GM23248 (cell line): ENCODE data around the gene USP46. TPM values are rescaled to one million over a fixed set of nuclear protein-coding genes. Genes with fewer than 3 reads are reported as not detected.

Experiments
- DNase-seq: peaks from one replicate; pipeline ENCODE4 v3.0.0-alpha.2; 2015
- H2AFZ ChIP-seq: fragments of 200-600 bp; sonication (generic); 2 replicates; pipeline ENCODE4 v1.6.1; 2016; ENCODE audit warnings: antibody characterized with exemption
- H3F3A ChIP-seq: fragments of 200-600 bp; sonication (generic); 2 replicates; pipeline ENCODE4 v1.6.1; 2016; ENCODE audit warnings: mild to moderate bottlenecking, antibody characterized with exemption, mixed run types; ENCODE audit not compliant: insufficient read depth
- H3K27ac ChIP-seq: fragments of 200-600 bp; sonication (generic); 2 replicates; pipeline ENCODE4 v1.5.1; 2016; ENCODE audit warnings: mild to moderate bottlenecking
- H3K27me3 ChIP-seq: fragments of 200-600 bp; sonication (generic); replicated peaks from 2 replicates; pipeline ENCODE4 v1.6.1; 2016; ENCODE audit warnings: mild to moderate bottlenecking; ENCODE audit not compliant: insufficient read depth
- H3K36me3 ChIP-seq: fragments of 200-600 bp; sonication (generic); 2 replicates; pipeline ENCODE4 v1.6.1; 2016; ENCODE audit warnings: low read depth, mild to moderate bottlenecking
- H3K4me1 ChIP-seq: fragments of 200-600 bp; sonication (generic); 2 replicates; pipeline ENCODE4 v1.6.1; 2016; ENCODE audit warnings: mild to moderate bottlenecking; ENCODE audit not compliant: insufficient read depth
- H3K4me2 ChIP-seq: fragments of 200-600 bp; sonication (generic); one replicate; pipeline ENCODE4 v1.6.1; 2016; ENCODE audit warnings: mild to moderate bottlenecking; ENCODE audit not compliant: unreplicated experiment
- H3K4me3 ChIP-seq: fragments of 200-600 bp; sonication (generic); 2 replicates; pipeline ENCODE4 v1.5.1; 2016; ENCODE audit warnings: mild to moderate bottlenecking
- H3K79me2 ChIP-seq: fragments of 200-600 bp; sonication (generic); 2 replicates; pipeline ENCODE4 v1.6.1; 2016; ENCODE audit warnings: mild to moderate bottlenecking; ENCODE audit not compliant: insufficient read depth
- H3K9ac ChIP-seq: fragments of 200-600 bp; sonication (generic); 2 replicates; pipeline ENCODE4 v1.6.1; 2016; ENCODE audit warnings: mild to moderate bottlenecking
- H3K9me2 ChIP-seq: fragments of 200-600 bp; sonication (generic); 2 replicates; pipeline ENCODE4 v1.6.1; 2016; ENCODE audit warnings: mixed run types, mild to moderate bottlenecking, moderate library complexity; ENCODE audit not compliant: insufficient read depth
- H3K9me3 ChIP-seq: fragments of 200-600 bp; sonication (generic); one replicate; pipeline ENCODE4 v1.6.1; 2017; ENCODE audit warnings: low read depth
- H4K20me1 ChIP-seq: fragments of 200-600 bp; sonication (generic); 2 replicates; pipeline ENCODE4 v1.6.0; 2016; ENCODE audit not compliant: insufficient read depth
- EZH2 ChIP-seq: fragments of 200-600 bp; sonication (generic); IDR thresholded peaks from 2 replicates; pipeline ENCODE4 v1.6.1; 2018; ENCODE audit warnings: antibody characterized with exemption, mild to moderate bottlenecking; ENCODE audit not compliant: insufficient read depth, poor library complexity, severe bottlenecking
- EZH2phosphoT487 ChIP-seq: fragments of 200-600 bp; sonication (generic); IDR thresholded peaks from 2 replicates; pipeline ENCODE4 v1.6.1; 2018; ENCODE audit warnings: antibody characterized with exemption, moderate library complexity, mild to moderate bottlenecking, low read depth; ENCODE audit not compliant: insufficient read depth
- WGBS, 2 experiments: methylation state at CpG; one replicate each; pipeline ENCODE4 v1.1.6; 2015 to 2017; ENCODE audit warnings: low lambda C conversion rate in 2 of 2, low coverage in 1 of 2; ENCODE audit errors: missing lambda C conversion rate in 2 of 2; 5-methylcytosine and 5-hydroxymethylcytosine counted together
- in situ Hi-C: fragments of 300-500 bp; cut with MboI; formaldehyde crosslinking; loops from 2 replicates; pipeline ENCODE4 v1.15.0; 2020
- polyA plus RNA-seq: library from polyadenylated mRNA; unstranded; fragments of >200 nt; fragmentation: Nextera tagmentation; extraction: Ambion mirVana; gene quantifications from 2 replicates; pipeline ENCODE4 v1.2.1, GENCODE V29; 2016
- total RNA-seq: library from RNA; depleted of rRNA; stranded (reverse); fragments of >200 nt; shearing (Covaris generic); gene quantifications from 2 replicates; pipeline ENCODE4 v1.2.3, GENCODE V29; 2014

Gene USP46
- total and polyA plus RNA-seq, 2 experiments from 2014 or later: 9.4 to 11.3 TPM

- Histone ChIP-seq H3K27ac (no peak overlapping the region), H3K79me2 (no peaks in the 10 kb centered on the region), H3K4me3 (no peak overlapping the region), H4K20me1 (no peaks in the 10 kb centered on the region), H3K9me2 (no peaks in the 10 kb centered on the region), H3K36me3 (no peaks in the 10 kb centered on the region), H3K4me1 (no peaks in the 10 kb centered on the region), H3K4me2 (no peak overlapping the region), H3K9ac (no peak overlapping the region), H2AFZ (no peak overlapping the region), H3F3A (no peaks in the 10 kb centered on the region), H3K27me3 (no peaks in the 10 kb centered on the region), H3K9me3 (no peaks in the 10 kb centered on the region)
- in situ Hi-C loops: no loop called here
- 28 to 29% methylated on average over 1 of the region's 1 CpG for WGBS, 2 experiments
- TF ChIP-seq EZH2 (no peak), EZH2phosphoT487 (no peak)
- DNase-seq: no peak
These were observed 25.8 kb upstream of the USP46 start for GRCh38 chr4:52684896-52685295.

DNA sequence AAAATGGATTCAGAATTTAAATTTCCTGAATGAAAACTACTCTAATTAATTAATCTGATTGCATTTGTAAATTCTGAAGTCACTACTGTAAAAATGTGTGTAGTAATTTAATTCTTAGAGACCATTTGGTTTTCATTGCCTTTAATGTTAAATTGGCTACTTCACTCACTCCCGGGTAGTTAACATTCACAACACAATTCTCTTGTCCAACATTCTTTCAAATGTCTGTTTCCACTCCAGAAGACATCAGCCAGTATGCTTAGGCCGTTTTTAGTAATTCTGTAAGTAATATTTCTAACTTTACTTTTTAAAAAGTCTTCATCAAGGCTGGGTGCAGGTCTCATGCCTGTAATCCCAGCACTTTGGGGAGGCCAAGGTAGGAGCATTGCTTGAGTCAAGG lies 21.3 kb upstream of the USP46 start:
- Histone ChIP-seq H3K4me2 (no peak overlapping the region), H3F3A (no peaks in the 10 kb centered on the region), H3K27me3 (no peaks in the 10 kb centered on the region), H4K20me1 (no peaks in the 10 kb centered on the region), H3K9me3 (no peaks in the 10 kb centered on the region), H3K4me1 (no peaks in the 10 kb centered on the region), H3K9ac (no peak overlapping the region), H3K27ac (no peak overlapping the region), H3K79me2 (no peaks in the 10 kb centered on the region), H2AFZ (no peak overlapping the region), H3K4me3 (no peak overlapping the region), H3K9me2 (no peaks in the 10 kb centered on the region), H3K36me3 (no peaks in the 10 kb centered on the region)
- in situ Hi-C loops: no loop called here
- TF ChIP-seq EZH2: no peak
- TF ChIP-seq EZH2phosphoT487: no peak
- WGBS, 2 experiments: 4 to 5% methylated on average over 2 of the region's 2 CpGs
- no peak for DNase-seq

DNA sequence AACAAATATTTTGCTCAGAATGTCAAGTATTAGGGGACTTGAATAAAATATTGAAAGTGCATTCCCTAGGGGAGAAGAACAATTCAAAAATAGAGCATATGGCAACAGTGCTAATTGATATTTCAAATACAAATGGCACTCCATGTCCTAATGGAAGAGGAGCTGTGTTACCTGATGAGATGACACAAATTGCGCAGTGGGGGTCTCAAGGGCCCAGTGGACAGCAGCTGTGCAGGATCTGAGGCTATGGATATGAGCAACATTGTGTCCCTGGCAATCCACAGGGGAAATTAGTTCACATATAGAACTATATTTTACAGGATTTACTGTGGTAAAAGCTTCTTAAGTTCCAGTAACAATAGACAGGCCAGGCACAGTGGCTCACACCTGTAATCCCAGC lies 17.4 kb upstream of the USP46 start:
- Histone ChIP-seq H2AFZ (no peak overlapping the region), H3K27ac (no peak overlapping the region), H3K4me1 (no peaks in the 10 kb centered on the region), H3F3A (no peaks in the 10 kb centered on the region), H3K4me3 (no peak overlapping the region), H3K9me2 (no peaks in the 10 kb centered on the region), H4K20me1 (no peaks in the 10 kb centered on the region), H3K9me3 (no peaks in the 10 kb centered on the region), H3K4me2 (no peak overlapping the region), H3K36me3 (no peaks in the 10 kb centered on the region), H3K9ac (no peak overlapping the region), H3K79me2 (no peaks in the 10 kb centered on the region), H3K27me3 (no peaks in the 10 kb centered on the region)
- TF ChIP-seq EZH2 (no peak), EZH2phosphoT487 (no peak)
- WGBS, 2 experiments: 85 to 87% methylated on average over 1 of the region's 1 CpG
- in situ Hi-C loops: no loop called here
- DNase-seq: no peak

DNA sequence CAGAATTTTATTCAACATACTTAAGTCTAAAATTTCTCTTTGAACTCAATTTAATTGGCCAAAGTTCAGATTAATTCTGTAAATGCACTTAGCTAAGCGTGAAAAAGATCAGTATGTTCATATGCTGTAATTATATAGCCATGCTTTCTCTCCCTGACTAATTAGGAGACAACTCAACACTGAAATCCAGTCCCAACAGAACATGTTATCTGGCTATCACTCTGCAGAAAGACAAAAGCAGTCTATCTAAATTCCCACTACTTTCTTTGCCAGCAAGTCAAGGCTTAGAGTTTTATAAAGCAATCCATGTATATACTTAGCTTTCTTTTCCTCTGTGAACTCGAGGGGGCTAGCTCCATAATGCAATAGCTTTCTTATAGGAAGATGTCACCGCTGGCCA lies 16.0 kb upstream of the USP46 start:
- no peaks in the 10 kb centered on the region for H3K4me1 ChIP-seq
- H3F3A ChIP-seq: no peaks in the 10 kb centered on the region
- H3K36me3 ChIP-seq: no peaks in the 10 kb centered on the region
- DNase-seq: no peak
- H3K27ac ChIP-seq: no peak overlapping the region
- no peaks in the 10 kb centered on the region for H3K9me2 ChIP-seq
- H3K9me3 ChIP-seq: no peaks in the 10 kb centered on the region
- in situ Hi-C loops: no loop called here
- 56 to 57% methylated on average over 3 of the region's 3 CpGs for WGBS, 2 experiments
- H3K4me2 ChIP-seq: no peak overlapping the region
- no peaks in the 10 kb centered on the region for H3K27me3 ChIP-seq
- TF ChIP-seq EZH2phosphoT487 (no peak), EZH2 (no peak)
- no peak overlapping the region for H3K9ac ChIP-seq
- H3K79me2 ChIP-seq: no peaks in the 10 kb centered on the region
- H4K20me1 ChIP-seq: no peaks in the 10 kb centered on the region
- no peak overlapping the region for H2AFZ ChIP-seq
- H3K4me3 ChIP-seq: no peak overlapping the region

GRCh38 chr4:52670739-52671138 lies 11.6 kb upstream of the USP46 start:
- in situ Hi-C loops: no loop called here
- H3F3A ChIP-seq: no peaks in the 10 kb centered on the region
- no peaks in the 10 kb centered on the region for H3K9me2 ChIP-seq
- H3K79me2 ChIP-seq: no peaks in the 10 kb centered on the region
- H3K4me3 ChIP-seq: no peak overlapping the region
- no peaks in the 10 kb centered on the region for H3K36me3 ChIP-seq
- H3K9me3 ChIP-seq: no peaks in the 10 kb centered on the region
- H2AFZ ChIP-seq: no peak overlapping the region
- no peaks in the 10 kb centered on the region for H3K4me1 ChIP-seq
- no peaks in the 10 kb centered on the region for H3K27me3 ChIP-seq
- WGBS, 2 experiments: 86 to 89% methylated on average over 2 of the region's 2 CpGs
- TF ChIP-seq EZH2 (no peak), EZH2phosphoT487 (no peak)
- no peak overlapping the region for H3K4me2 ChIP-seq
- no peak overlapping the region for H3K27ac ChIP-seq
- H3K9ac ChIP-seq: no peak overlapping the region
- H4K20me1 ChIP-seq: no peaks in the 10 kb centered on the region
- no peak for DNase-seq
